Skeletal muscle satellite cell (primary cell): Measurements from ENCODE around the gene PDE6B.

ENCODE experiments used
- H3K27me3 ChIP-seq: 2 replicates; pipeline ENCODE4 v1.7.0; 2013; ENCODE audit warnings: low read length; ENCODE audit not compliant: control insufficient read depth, insufficient read depth
- H3K36me3 ChIP-seq: 2 replicates; pipeline ENCODE4 v1.7.0; 2013; ENCODE audit warnings: mild to moderate bottlenecking, control low read depth, low read length; ENCODE audit not compliant: insufficient read depth
- H3K4me1 ChIP-seq: 2 replicates; pipeline ENCODE4 v1.7.0; 2013; ENCODE audit warnings: low read length; ENCODE audit not compliant: control insufficient read depth, insufficient read depth
- H3K4me2 ChIP-seq: 2 replicates; pipeline ENCODE4 v1.7.0; 2013; ENCODE audit warnings: mild to moderate bottlenecking, low read length
- H3K4me3 ChIP-seq: 2 replicates; pipeline ENCODE4 v1.7.0; 2013; ENCODE audit warnings: low read length
- H3K9ac ChIP-seq: 2 replicates; pipeline ENCODE4 v1.7.0; 2013; ENCODE audit warnings: mild to moderate bottlenecking, low read depth, low read length, moderate library complexity
- H3K9me3 ChIP-seq: replicated peaks from 2 replicates; pipeline ENCODE4 v1.7.0; 2013; ENCODE audit warnings: mild to moderate bottlenecking, control low read depth, low read length

Gene PDE6B

GRCh38 chr4:617644-618641, 7.4 kb upstream of the PDE6B start:
- H3K4me1 ChIP-seq, result no peaks in the 10 kb centered on the region
- H3K27me3 ChIP-seq, result peaks cover 3% of the 10 kb centered on the region
- no peak overlapping the region for H3K4me3 ChIP-seq
- no peaks in the 10 kb centered on the region for H3K9me3 ChIP-seq
- H3K9ac ChIP-seq, result no peak overlapping the region
- no peak overlapping the region for H3K4me2 ChIP-seq
- no peaks in the 10 kb centered on the region for H3K36me3 ChIP-seq

- no peak overlapping the region for H3K4me2 ChIP-seq
- H3K27me3 ChIP-seq, result peaks cover 3% of the 10 kb centered on the region
- H3K9me3 ChIP-seq, result no peaks in the 10 kb centered on the region
Observed at GRCh38 chr4:620201-620600, 5.2 kb upstream of the PDE6B start.

GRCh38 chr4:620851-621261, 4.5 kb upstream of the PDE6B start:
- Histone ChIP-seq H3K4me3 (no peak overlapping the region), H3K4me2 (no peak overlapping the region), H3K36me3 (no peaks in the 10 kb centered on the region), H3K4me1 (no peaks in the 10 kb centered on the region), H3K9me3 (no peaks in the 10 kb centered on the region), H3K9ac (no peak overlapping the region), H3K27me3 (no peaks in the 10 kb centered on the region)

More at GRCh38 chr4:620201-620600, 5.2 kb upstream of the PDE6B start:
- Histone ChIP-seq H3K4me3 (no peak overlapping the region), H3K9ac (no peak overlapping the region), H3K4me1 (no peaks in the 10 kb centered on the region), H3K36me3 (no peaks in the 10 kb centered on the region)

- Histone ChIP-seq H3K27me3 (no peaks in the 10 kb centered on the region), H3K9ac (no peak overlapping the region), H3K4me2 (no peak overlapping the region), H3K4me3 (no peak overlapping the region), H3K9me3 (no peaks in the 10 kb centered on the region), H3K36me3 (no peaks in the 10 kb centered on the region), H3K4me1 (no peaks in the 10 kb centered on the region)
Observed at GRCh38 chr4:621296-622070, 3.9 kb upstream of the PDE6B start.

GRCh38 chr4:622071-622995, 3.0 kb upstream of the PDE6B start:
- Histone ChIP-seq H3K4me1 (no peaks in the 10 kb centered on the region), H3K27me3 (no peaks in the 10 kb centered on the region), H3K36me3 (no peaks in the 10 kb centered on the region), H3K9me3 (no peaks in the 10 kb centered on the region), H3K4me3 (no peak overlapping the region), H3K9ac (no peak overlapping the region), H3K4me2 (no peak overlapping the region)

GRCh38 chr4:622996-623913, 2.1 kb upstream of the PDE6B start:
- H3K9ac ChIP-seq, result no peak overlapping the region
- H3K9me3 ChIP-seq, result no peaks in the 10 kb centered on the region
- no peak overlapping the region for H3K4me2 ChIP-seq
- no peaks in the 10 kb centered on the region for H3K27me3 ChIP-seq
- no peaks in the 10 kb centered on the region for H3K36me3 ChIP-seq
- H3K4me3 ChIP-seq, result no peak overlapping the region
- no peaks in the 10 kb centered on the region for H3K4me1 ChIP-seq

GRCh38 chr4:623914-624566, 1.3 kb upstream of the PDE6B start:
- no peaks in the 10 kb centered on the region for H3K27me3 ChIP-seq
- no peaks in the 10 kb centered on the region for H3K4me1 ChIP-seq
- no peaks in the 10 kb centered on the region for H3K9me3 ChIP-seq
- H3K9ac ChIP-seq, result no peak overlapping the region
- H3K36me3 ChIP-seq, result no peaks in the 10 kb centered on the region
- no peak overlapping the region for H3K4me2 ChIP-seq
- no peak overlapping the region for H3K4me3 ChIP-seq

- no peaks in the 10 kb centered on the region for H3K36me3 ChIP-seq
- no peak overlapping the region for H3K9ac ChIP-seq
- H3K4me1 ChIP-seq, result no peaks in the 10 kb centered on the region
- peaks cover 12% of the 10 kb centered on the region for H3K27me3 ChIP-seq
- no peak overlapping the region for H3K4me3 ChIP-seq
- no peaks in the 10 kb centered on the region for H3K9me3 ChIP-seq
- no peak overlapping the region for H3K4me2 ChIP-seq
Observed at GRCh38 chr4:625631-626161, 323 bp downstream of the PDE6B start.

GRCh38 chr4:626201-627091, 1.1 kb downstream of the PDE6B start:
- Histone ChIP-seq H3K9ac (no peak overlapping the region), H3K4me2 (no peak overlapping the region), H3K36me3 (no peaks in the 10 kb centered on the region), H3K9me3 (no peaks in the 10 kb centered on the region), H3K27me3 (peaks cover 12% of the 10 kb centered on the region), H3K4me1 (no peaks in the 10 kb centered on the region), H3K4me3 (no peak overlapping the region)
